ENCODE data around the gene ASCC1. TPM values are rescaled to one million over a fixed set of nuclear protein-coding genes. Genes with fewer than 3 reads are reported as not detected.
A peak's percentile ranks its signal among the peaks of the same experiment; 100 is the strongest.
"Not testable (repeated sequence)": the region's sequence is repeated elsewhere in the genome, so short reads cannot be mapped to it uniquely, and the experiment has no call there.

The ASCC1 gene
- total and polyA plus RNA-seq, 7 experiments from 2014 or later = 19.4 to 33.1 (median 24.4) TPM

DNA sequence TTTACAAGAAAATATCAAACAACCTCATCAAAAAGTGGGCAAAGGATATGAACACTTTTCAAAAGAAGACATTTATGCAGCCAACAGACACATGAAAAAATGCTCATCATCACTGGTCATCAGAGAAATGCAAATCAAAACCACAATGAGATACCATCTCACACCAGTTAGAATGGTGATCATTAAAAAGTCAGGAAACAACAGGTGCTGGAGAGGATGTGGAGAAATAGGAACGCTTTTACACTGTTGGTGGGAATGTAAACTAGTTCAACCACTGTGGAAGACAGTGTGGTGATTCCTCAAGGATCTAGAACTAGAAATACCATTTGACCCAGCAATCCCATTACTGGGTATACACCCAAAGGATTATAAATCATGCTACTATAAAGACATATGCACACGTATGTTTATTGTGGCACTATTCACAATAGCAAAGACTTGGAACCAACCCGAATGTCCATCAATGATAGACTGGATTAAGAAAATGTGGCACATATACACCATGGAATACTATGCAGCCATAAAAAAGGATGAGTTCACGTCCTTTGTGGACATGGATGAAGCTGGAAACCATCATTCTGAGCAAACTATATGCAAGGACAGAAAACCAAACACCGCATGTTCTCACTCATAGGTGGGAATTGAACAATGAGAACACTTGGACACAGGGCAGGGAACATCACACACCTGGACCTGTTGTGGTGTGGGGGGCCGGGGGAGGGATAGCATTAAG is 65.2 kb downstream of the ASCC1 start:
- H3K4me3 Mint-ChIP-seq; H3K4me1 ChIP-seq (ENCODE audit: control insufficient read depth in 2 of 2, insufficient read depth in 2 of 2, low read length in 2 of 2); H3K36me3 ChIP-seq (ENCODE audit: control insufficient read depth in 2 of 3, insufficient read depth in 3 of 3, low read length in 3 of 3); H3K27ac Mint-ChIP-seq; H3K27me3 Mint-ChIP-seq; POLR2A ChIA-PET; CTCF ChIA-PET; H3K4me1 Mint-ChIP-seq; ATAC-seq; H3K4me3 ChIP-seq (ENCODE audit: low read length); H3K9me3 Mint-ChIP-seq; H3K9me3 ChIP-seq (ENCODE audit: control insufficient read depth in 2 of 3, low read length in 3 of 3); H3K27me3 ChIP-seq (ENCODE audit: control insufficient read depth in 2 of 2, insufficient read depth in 2 of 2, low read length in 2 of 2); H3K27ac ChIP-seq (ENCODE audit: low read depth, low read length); DNase-seq; intact Hi-C loops (cut with micrococcal nuclease): not testable (repeated sequence)
- H3K36me3 Mint-ChIP-seq = peaks cover 0 to 30% (median 24%) of the 10 kb centered on the region in 5 donors

DNA sequence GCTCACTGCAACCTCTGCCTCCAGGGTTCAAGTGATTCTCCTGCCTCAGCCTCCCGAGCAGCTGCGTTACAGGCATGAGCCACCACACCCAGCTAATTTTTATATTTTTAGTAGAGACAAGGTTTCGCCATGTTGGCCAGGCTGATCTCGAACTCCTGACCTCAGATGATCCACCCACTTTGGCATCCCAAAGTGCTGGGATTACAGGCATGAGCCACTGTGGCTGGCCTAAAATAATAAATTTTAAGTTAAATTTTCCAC is 68.8 kb downstream of the ASCC1 start:
- DNase-seq; H3K9me3 ChIP-seq (ENCODE audit: control insufficient read depth in 2 of 3, low read length in 3 of 3); H3K4me3 Mint-ChIP-seq; H3K27ac Mint-ChIP-seq; H3K9me3 Mint-ChIP-seq; CTCF ChIA-PET; intact Hi-C loops (cut with micrococcal nuclease); H3K27ac ChIP-seq (ENCODE audit: low read depth, low read length); H3K4me1 ChIP-seq (ENCODE audit: control insufficient read depth in 2 of 2, insufficient read depth in 2 of 2, low read length in 2 of 2); H3K36me3 ChIP-seq (ENCODE audit: control insufficient read depth in 2 of 3, insufficient read depth in 3 of 3, low read length in 3 of 3); H3K27me3 Mint-ChIP-seq; ATAC-seq; H3K4me3 ChIP-seq (ENCODE audit: low read length); H3K27me3 ChIP-seq (ENCODE audit: control insufficient read depth in 2 of 2, insufficient read depth in 2 of 2, low read length in 2 of 2); POLR2A ChIA-PET: not testable (repeated sequence)
- Mint-ChIP-seq H3K4me1 (peaks cover 0 to 21% (median 5%) of the 10 kb centered on the region in 7 donors), H3K36me3 (peaks cover 0 to 23% (median 13%) of the 10 kb centered on the region in 5 donors)

DNA sequence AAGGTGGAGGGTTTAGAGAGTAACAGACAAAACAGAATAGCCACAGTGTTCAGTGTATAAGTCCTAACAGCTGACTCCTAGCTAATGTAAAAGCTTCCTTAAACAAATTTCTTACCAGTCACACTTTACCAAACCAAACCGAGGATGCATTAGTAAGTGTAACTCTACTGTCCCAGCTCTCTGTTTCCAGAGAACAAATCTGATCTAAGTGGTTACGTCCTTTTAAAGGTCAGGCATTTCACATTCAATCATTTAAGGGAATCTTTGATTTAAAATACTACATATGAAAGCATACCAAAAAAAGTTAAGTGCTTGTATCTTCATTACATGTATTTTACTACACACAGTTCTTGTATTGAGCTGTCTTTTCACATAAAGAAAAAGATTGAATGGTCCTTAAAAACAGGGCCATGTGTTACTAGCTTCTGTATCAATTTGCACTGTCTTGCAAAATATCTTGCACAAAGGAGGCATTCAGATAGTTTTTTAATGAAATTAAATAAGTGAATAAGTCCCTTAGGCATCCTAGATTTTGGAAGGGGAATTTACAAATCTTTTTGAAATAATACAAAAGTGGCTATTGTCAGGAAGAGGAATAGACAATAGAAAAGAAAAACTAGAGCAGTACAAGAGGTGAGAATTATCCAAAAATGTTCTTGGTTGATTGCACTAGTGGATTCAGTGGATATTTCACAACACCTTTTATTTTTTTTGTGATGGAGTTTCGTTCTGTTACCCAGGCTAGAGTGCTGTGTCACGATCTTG is 69.3 kb downstream of the ASCC1 start:
- intact Hi-C loops (cut with micrococcal nuclease) = no loop called here
- H3K9me3 ChIP-seq (ENCODE audit: control insufficient read depth in 2 of 3, low read length in 3 of 3) = no peaks in the 10 kb centered on the region
- no peak overlapping the region for H3K27ac Mint-ChIP-seq
- H3K4me1 ChIP-seq (ENCODE audit: control insufficient read depth in 2 of 2, insufficient read depth in 2 of 2, low read length in 2 of 2) = no peaks in the 10 kb centered on the region
- H3K27ac ChIP-seq (ENCODE audit: low read depth, low read length) = no peak overlapping the region
- no peaks in the 10 kb centered on the region for H3K27me3 Mint-ChIP-seq
- H3K4me1 Mint-ChIP-seq = peaks cover 0 to 21% (median 5%) of the 10 kb centered on the region in 7 donors
- no peak for ATAC-seq
- no peaks in the 10 kb centered on the region for H3K9me3 Mint-ChIP-seq
- DNase-seq = no peak
- CTCF ChIA-PET = no interaction called here
- POLR2A ChIA-PET = interaction anchor here (0.9 kb wide), 1 partner anchor 59 kb away, joined by 3 read pairs; the partner anchor contains the start of gene SPOCK2
- H3K4me3 ChIP-seq (ENCODE audit: low read length) = no peak overlapping the region
- no peaks in the 10 kb centered on the region for H3K27me3 ChIP-seq (ENCODE audit: control insufficient read depth in 2 of 2, insufficient read depth in 2 of 2, low read length in 2 of 2)
- H3K36me3 Mint-ChIP-seq = peaks cover 0 to 21% (median 11%) of the 10 kb centered on the region in 5 donors
- no peak overlapping the region for H3K4me3 Mint-ChIP-seq
- no peaks in the 10 kb centered on the region for H3K36me3 ChIP-seq (ENCODE audit: control insufficient read depth in 2 of 3, insufficient read depth in 3 of 3, low read length in 3 of 3)

DNA sequence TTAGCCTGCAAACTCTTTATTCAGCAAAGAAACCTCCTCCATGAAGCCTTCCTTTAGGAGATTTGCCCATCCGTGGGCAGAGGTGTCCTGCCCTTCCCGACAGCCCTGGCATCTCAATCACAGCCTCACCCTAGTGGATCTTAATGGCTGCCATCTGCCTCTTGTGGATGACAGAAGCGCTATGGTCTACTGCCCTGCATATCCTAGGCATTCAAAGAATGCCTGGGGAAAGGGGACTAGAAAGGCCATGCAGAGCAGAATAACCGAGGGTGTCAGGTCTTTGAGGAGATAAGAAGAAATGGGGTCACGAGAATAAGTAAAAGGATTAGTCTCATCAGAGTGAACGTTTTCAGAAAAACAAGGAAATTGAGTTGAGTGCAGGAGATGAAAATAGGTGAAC is 70.0 kb downstream of the ASCC1 start:
- Mint-ChIP-seq H3K27me3 (no peaks in the 10 kb centered on the region), H3K27ac (peak overlapping the region in 1 of 9 donors; percentile 29), H3K9me3 (no peaks in the 10 kb centered on the region), H3K4me3 (no peak overlapping the region), H3K4me1 (peaks cover 0 to 21% (median 5%) of the 10 kb centered on the region in 7 donors), H3K36me3 (peaks cover 0 to 19% (median 11%) of the 10 kb centered on the region in 5 donors)
- Histone ChIP-seq H3K4me3 (ENCODE audit: low read length) (no peak overlapping the region), H3K27ac (ENCODE audit: low read depth, low read length) (no peak overlapping the region), H3K9me3 (ENCODE audit: control insufficient read depth in 2 of 3, low read length in 3 of 3) (no peaks in the 10 kb centered on the region), H3K27me3 (ENCODE audit: control insufficient read depth in 2 of 2, insufficient read depth in 2 of 2, low read length in 2 of 2) (no peaks in the 10 kb centered on the region), H3K4me1 (ENCODE audit: control insufficient read depth in 2 of 2, insufficient read depth in 2 of 2, low read length in 2 of 2) (no peaks in the 10 kb centered on the region), H3K36me3 (ENCODE audit: control insufficient read depth in 2 of 3, insufficient read depth in 3 of 3, low read length in 3 of 3) (no peaks in the 10 kb centered on the region)
- ChIA-PET CTCF (no interaction called here), POLR2A (interaction anchor here (0.9 kb wide), 1 partner anchor 58 kb away, joined by 3 read pairs; the partner anchor contains the start of gene SPOCK2)
- ATAC-seq (no peak), DNase-seq (no peak)
- intact Hi-C loops (cut with micrococcal nuclease) = no loop called here

DNA sequence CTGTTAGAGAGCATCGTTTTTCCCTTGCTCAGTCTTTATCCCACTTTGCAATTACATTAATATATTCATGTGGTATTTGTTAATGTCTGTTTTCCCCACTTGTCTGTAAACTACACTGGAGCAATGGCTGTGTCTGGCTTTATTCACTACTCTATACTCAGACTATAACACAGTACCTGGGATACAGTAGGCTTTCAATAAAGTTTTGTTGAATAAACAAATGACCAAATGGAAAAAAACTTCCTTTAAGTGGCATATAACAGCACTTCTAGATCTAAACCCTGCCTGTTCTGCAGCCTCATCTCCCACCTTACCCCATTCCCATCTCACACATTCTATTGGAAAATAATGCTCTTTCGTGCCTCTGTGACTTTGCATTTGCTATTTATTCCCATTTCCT is 70.4 kb downstream of the ASCC1 start:
- H3K4me3 Mint-ChIP-seq = no peak overlapping the region
- intact Hi-C loops (cut with micrococcal nuclease) = no loop called here
- Histone ChIP-seq H3K27ac (ENCODE audit: low read depth, low read length) (no peak overlapping the region), H3K36me3 (ENCODE audit: control insufficient read depth in 2 of 3, insufficient read depth in 3 of 3, low read length in 3 of 3) (no peaks in the 10 kb centered on the region), H3K4me1 (ENCODE audit: control insufficient read depth in 2 of 2, insufficient read depth in 2 of 2, low read length in 2 of 2) (no peaks in the 10 kb centered on the region), H3K4me3 (ENCODE audit: low read length) (no peak overlapping the region), H3K27me3 (ENCODE audit: control insufficient read depth in 2 of 2, insufficient read depth in 2 of 2, low read length in 2 of 2) (no peaks in the 10 kb centered on the region), H3K9me3 (ENCODE audit: control insufficient read depth in 2 of 3, low read length in 3 of 3) (no peaks in the 10 kb centered on the region)
- peak overlapping the region in 2 of 9 donors; percentile 14 to 29 for H3K27ac Mint-ChIP-seq
- ATAC-seq = no peak
- H3K36me3 Mint-ChIP-seq = peaks cover 0 to 15% (median 8%) of the 10 kb centered on the region in 5 donors
- no peak for DNase-seq
- peaks cover 0 to 21% (median 5%) of the 10 kb centered on the region in 7 donors for H3K4me1 Mint-ChIP-seq
- POLR2A ChIA-PET = no interaction called here
- CTCF ChIA-PET = no interaction called here
- H3K9me3 Mint-ChIP-seq = no peaks in the 10 kb centered on the region
- no peaks in the 10 kb centered on the region for H3K27me3 Mint-ChIP-seq

DNA sequence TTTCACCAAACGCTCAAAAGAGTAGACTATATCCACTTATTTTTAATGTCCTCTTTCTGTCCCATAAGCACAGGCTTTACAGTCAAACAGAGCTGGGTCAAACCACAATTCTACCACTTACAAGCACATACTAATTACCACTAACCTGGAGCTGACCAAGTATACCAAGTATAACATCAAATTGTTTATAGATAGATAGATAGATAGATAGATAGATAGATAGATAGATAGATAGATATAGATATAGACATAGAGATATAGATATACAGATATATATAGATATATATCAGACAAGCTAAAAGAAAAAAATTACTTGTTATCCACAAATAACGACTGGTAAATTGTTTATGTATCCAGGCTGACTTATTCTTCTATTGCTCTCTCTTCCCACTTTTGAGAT is 75.2 kb downstream of the ASCC1 start:
- H3K27ac Mint-ChIP-seq = peak overlapping the region in 1 of 9 donors; percentile 33
- no peak overlapping the region for H3K4me3 ChIP-seq (ENCODE audit: low read length)
- H3K27me3 ChIP-seq (ENCODE audit: control insufficient read depth in 2 of 2, insufficient read depth in 2 of 2, low read length in 2 of 2) = no peaks in the 10 kb centered on the region
- no peaks in the 10 kb centered on the region for H3K9me3 ChIP-seq (ENCODE audit: control insufficient read depth in 2 of 3, low read length in 3 of 3)
- ChIA-PET POLR2A (interaction anchor here (0.8 to 1.9 kb wide), 2 partner anchors 75 to 194 kb away, joined by 3 to 6 read pairs; partner anchors contain the start of genes ANAPC16 and ASCC1), CTCF (interaction anchor here (0.6 to 5.2 kb wide), 4 partner anchors 8 to 200 kb away, joined by 4 to 23 read pairs (median 6); no protein-coding TSS in a partner anchor)
- no peaks in the 10 kb centered on the region for H3K27me3 Mint-ChIP-seq
- no peaks in the 10 kb centered on the region for H3K9me3 Mint-ChIP-seq
- H3K4me1 Mint-ChIP-seq = peaks cover 5 to 23% (median 12%) of the 10 kb centered on the region in 7 donors
- intact Hi-C loops (cut with micrococcal nuclease) = no loop called here
- ATAC-seq = no peak
- H3K4me1 ChIP-seq (ENCODE audit: control insufficient read depth in 2 of 2, insufficient read depth in 2 of 2, low read length in 2 of 2) = peaks cover 0 to 2% of the 10 kb centered on the region in 2 donors
- no peak overlapping the region for H3K4me3 Mint-ChIP-seq
- H3K36me3 Mint-ChIP-seq = peaks cover 0 to 13% (median 0%) of the 10 kb centered on the region in 5 donors
- H3K27ac ChIP-seq (ENCODE audit: low read depth, low read length) = no peak overlapping the region
- DNase-seq = no peak
- H3K36me3 ChIP-seq (ENCODE audit: control insufficient read depth in 2 of 3, insufficient read depth in 3 of 3, low read length in 3 of 3) = no peaks in the 10 kb centered on the region

Measured in naive thymus-derived CD4-positive, alpha-beta T cell (primary cell).